ENCODE data around the gene D2HGDH.

GRCh38 chr2:241814393-241814642 lies 79.9 kb downstream of the D2HGDH start:
- TF ChIP-seq CTCF (IDR thresholded peaks at IDR 0.05; ENCODE audit: insufficient read depth, low read depth, low read length) (no peak), EZH2 (IDR thresholded peaks at IDR 0.05; ENCODE audit: insufficient read depth, low read length) (no peak)
